OCI-LY3 (cell line): ENCODE data around the gene CYSRT1.

Experiments
- H2AFZ ChIP-seq: fragments of 200-600, 300-600 bp; shearing (Covaris generic); 2 replicates; pipeline ENCODE4 v1.6.0; 2014; ENCODE audit warnings: antibody characterized with exemption, low read depth, low read length
- H3K27ac ChIP-seq: fragments of 200-600, 300-600 bp; sonication (generic); 2 replicates; pipeline ENCODE4 v1.5.1; 2014; ENCODE audit warnings: mild to moderate bottlenecking, low read length, moderate library complexity, mixed read lengths
- H3K27me3 ChIP-seq: fragments of 200-600, 300-600 bp; sonication (generic); 2 replicates; pipeline ENCODE4 v1.6.1; 2014; ENCODE audit warnings: low read depth, low read length, mixed read lengths
- H3K36me3 ChIP-seq: fragments of 200-600, 300-600 bp; sonication (generic); replicated peaks from 2 replicates; pipeline ENCODE3; 2014; ENCODE audit warnings: low read depth, low read length, mixed read lengths
- H3K4me1 ChIP-seq: fragments of 300-600, 200-600 bp; sonication (generic); 2 replicates; pipeline ENCODE4 v1.6.1; 2014; ENCODE audit warnings: low read length, mixed read lengths
- H3K4me2 ChIP-seq: fragments of 200-600, 300-600 bp; sonication (generic); 2 replicates; pipeline ENCODE4 v1.6.1; 2014; ENCODE audit warnings: low read length, mixed read lengths
- H3K4me3 ChIP-seq: fragments of 300-600, 200-600 bp; sonication (generic); 2 replicates; pipeline ENCODE4 v1.5.1; 2014; ENCODE audit warnings: antibody characterized with exemption, mild to moderate bottlenecking, low read length, moderate library complexity
- H3K79me2 ChIP-seq: fragments of 300-600, 200-600 bp; shearing (Covaris generic); 2 replicates; pipeline ENCODE4 v1.6.1; 2014; ENCODE audit warnings: mild to moderate bottlenecking, low read length, mixed read lengths
- H3K9ac ChIP-seq: fragments of 300-600, 200-600 bp; shearing (Covaris generic); 2 replicates; pipeline ENCODE4 v1.6.0; 2014; ENCODE audit warnings: mild to moderate bottlenecking, low read length, moderate library complexity
- H3K9me3 ChIP-seq: fragments of 200-600, 300-600 bp; shearing (Covaris generic); 2 replicates; pipeline ENCODE4 v1.6.1; 2014; ENCODE audit warnings: low read length, mixed read lengths; ENCODE audit not compliant: insufficient read depth
- H4K20me1 ChIP-seq: fragments of 200-600, 300-600 bp; sonication (generic); 2 replicates; pipeline ENCODE4 v1.6.1; 2016; ENCODE audit warnings: low read length, mixed read lengths; ENCODE audit not compliant: insufficient read depth
- EZH2phosphoT487 ChIP-seq: fragments of 200-600 bp; shearing (Covaris generic); IDR thresholded peaks from 2 replicates; pipeline ENCODE4 v1.6.1; 2018; ENCODE audit warnings: antibody characterized with exemption, mixed run types, low read depth
- TF ChIP-seq, protein P1 (sequence below): fragments of 200-600, 300-600 bp; sonication (generic); IDR thresholded peaks from 2 replicates; pipeline ENCODE4 v1.5.1; 2014; ENCODE audit warnings: antibody characterized with exemption, low read length, low read depth

The CYSRT1 gene

DNA sequence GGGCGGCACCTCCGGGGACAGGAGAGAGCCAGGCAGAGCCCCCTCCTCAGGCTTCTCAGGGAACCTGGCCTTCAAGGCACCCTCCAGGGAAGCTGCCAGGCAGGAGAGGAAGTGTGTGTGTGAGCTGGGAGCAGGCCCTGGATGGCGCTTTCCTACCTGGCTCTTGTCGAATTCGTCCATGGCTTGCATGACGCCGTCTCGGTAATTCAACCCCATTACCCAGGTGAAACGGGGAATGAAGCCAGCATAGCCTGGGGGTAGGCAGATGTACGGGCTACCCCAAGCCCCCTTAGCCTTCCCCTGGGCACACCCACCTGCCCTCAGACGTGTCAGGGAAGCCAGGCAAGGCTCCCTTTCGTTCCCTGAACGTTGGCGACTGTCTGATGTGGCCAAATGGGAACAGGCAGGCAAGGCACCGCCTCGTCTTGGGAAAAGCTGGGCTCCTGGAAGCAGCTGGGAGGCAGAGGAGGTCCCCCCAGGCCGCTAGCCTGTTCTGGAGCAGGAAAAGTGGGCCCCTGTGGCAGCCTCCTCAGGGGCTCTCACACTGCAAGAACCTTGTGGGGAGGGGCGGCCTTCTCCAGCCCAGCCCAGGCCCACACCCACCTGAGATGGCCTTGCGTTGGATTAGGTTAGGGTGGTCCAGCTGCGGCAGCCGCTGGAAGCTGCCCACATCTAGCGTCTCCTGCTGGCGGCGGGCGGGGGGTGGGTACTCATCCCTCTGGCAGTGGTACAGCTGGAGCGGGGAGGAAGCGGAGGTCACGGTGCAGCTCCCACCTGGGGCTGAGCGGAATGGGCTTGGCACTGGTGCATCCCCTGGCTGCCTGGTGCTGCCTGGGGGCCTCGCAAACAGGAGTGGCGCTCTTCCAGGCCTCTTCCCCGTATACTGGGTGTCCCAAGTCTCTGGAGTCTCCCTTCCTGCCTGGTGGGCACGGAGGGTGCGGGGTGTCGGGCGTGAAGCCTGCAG lies 19.8 kb downstream of the CYSRT1 start:
- H3K4me3 ChIP-seq = no peak overlapping the region
- peaks cover 20% of the 10 kb centered on the region for H3K36me3 ChIP-seq
- H3K4me2 ChIP-seq = no peak overlapping the region
- peaks cover 7% of the 10 kb centered on the region for H3K4me1 ChIP-seq
- H3K27me3 ChIP-seq = no peaks in the 10 kb centered on the region
- H2AFZ ChIP-seq = no peak overlapping the region
- no peak overlapping the region for H3K27ac ChIP-seq
- no peaks in the 10 kb centered on the region for H3K9me3 ChIP-seq
- H3K79me2 ChIP-seq = peaks cover 25% of the 10 kb centered on the region
- no peak for TF ChIP-seq EZH2phosphoT487
- TF ChIP-seq, protein P1, sequence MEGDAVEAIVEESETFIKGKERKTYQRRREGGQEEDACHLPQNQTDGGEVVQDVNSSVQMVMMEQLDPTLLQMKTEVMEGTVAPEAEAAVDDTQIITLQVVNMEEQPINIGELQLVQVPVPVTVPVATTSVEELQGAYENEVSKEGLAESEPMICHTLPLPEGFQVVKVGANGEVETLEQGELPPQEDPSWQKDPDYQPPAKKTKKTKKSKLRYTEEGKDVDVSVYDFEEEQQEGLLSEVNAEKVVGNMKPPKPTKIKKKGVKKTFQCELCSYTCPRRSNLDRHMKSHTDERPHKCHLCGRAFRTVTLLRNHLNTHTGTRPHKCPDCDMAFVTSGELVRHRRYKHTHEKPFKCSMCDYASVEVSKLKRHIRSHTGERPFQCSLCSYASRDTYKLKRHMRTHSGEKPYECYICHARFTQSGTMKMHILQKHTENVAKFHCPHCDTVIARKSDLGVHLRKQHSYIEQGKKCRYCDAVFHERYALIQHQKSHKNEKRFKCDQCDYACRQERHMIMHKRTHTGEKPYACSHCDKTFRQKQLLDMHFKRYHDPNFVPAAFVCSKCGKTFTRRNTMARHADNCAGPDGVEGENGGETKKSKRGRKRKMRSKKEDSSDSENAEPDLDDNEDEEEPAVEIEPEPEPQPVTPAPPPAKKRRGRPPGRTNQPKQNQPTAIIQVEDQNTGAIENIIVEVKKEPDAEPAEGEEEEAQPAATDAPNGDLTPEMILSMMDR = no peak
- peaks cover 26% of the 10 kb centered on the region for H4K20me1 ChIP-seq
- no peak overlapping the region for H3K9ac ChIP-seq

DNA sequence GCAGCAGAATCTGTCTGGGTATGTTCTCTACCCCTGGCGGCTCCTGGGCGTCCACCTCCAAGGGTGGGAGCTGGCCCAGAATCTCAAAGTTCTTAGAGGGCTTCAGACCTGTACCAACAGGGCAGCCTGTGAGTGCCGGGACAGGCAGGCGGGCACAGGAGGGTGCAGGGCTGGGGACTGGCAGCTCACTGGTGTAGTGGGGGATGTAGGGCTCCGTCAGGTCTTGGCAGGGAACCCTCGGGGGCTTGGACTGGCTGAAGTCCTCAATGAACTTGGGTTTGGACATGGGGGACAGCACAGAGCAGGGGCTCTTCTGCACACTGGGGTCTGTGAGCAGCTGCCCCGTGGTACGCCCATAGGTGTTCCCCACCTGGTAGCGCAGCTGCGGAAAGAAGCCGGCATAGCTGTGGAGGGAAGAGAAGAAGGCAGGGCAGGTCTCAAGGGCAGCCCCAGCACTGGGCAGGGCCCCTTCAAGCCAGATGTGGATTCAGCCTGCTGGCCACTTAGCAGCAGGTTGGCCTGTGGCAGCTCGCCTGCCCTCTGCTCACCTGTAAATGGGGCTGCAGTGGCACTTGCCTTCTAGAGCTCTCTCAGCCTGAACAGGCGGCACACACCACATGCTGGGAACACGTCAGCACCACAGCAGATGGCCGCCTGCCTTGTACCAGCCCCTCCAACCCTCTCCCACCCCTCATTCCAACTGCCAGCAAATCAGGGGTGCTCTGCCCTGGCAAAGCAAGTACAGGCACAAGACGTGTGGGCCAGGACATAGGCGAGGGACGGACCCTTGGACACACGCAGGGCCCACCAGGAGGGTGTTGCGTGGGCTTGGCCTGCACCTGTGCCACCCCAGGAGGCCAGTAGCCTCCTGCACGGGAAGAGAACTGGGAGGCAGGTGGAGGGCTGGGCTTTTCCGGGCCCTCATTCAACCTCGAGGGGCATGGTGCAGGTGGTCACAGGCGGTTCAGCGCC lies 20.8 kb downstream of the CYSRT1 start:
- Histone ChIP-seq H3K36me3 (peaks cover 20% of the 10 kb centered on the region), H3K9ac (no peak overlapping the region)
- TF ChIP-seq EZH2phosphoT487 = no peak
- TF ChIP-seq, protein P1 = no peak

DNA sequence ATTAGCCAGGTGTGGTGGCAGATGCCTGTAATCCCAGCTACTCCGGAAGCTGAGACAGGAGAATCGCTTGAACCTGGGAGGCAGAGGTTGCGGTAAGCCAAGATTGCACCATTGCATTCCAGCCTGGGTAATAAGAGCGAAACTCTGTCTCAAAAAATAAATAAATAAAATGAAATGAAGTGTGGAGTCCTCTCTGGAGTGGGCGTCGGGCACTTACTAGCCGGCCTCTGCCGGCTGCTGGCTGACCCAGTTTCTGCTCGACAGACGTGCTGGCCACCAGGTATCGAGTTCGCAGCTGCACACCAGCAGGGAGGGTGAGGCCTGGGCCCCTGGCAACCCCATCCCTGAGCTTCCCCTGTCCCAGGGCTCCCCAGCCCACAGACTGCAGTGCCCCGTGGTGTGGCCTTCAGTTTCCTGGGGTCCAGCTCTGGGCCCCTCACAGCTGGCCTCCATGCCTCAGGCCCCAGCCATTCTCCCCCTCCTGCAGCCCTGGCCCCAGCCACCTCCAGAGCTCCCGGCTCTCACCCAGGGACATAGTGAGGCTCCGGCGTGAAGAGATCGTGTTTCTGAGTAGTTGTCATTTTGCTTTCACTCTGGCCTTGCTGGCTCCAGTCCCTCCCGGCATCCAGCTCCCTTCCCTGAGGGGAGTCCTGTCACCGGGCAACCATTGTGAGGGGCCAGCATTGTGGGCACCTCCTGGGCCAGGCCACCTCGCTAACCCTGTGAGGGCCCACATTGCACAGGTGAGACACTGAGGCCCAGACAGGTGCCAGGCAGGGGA lies 22.4 kb downstream of the CYSRT1 start:
- H3K27ac ChIP-seq = no peak overlapping the region
- H3K79me2 ChIP-seq = peaks cover 9% of the 10 kb centered on the region
- no peak overlapping the region for H3K4me3 ChIP-seq
- no peaks in the 10 kb centered on the region for H3K9me3 ChIP-seq
- H3K36me3 ChIP-seq = peaks cover 12% of the 10 kb centered on the region
- no peak overlapping the region for H3K9ac ChIP-seq
- H3K4me2 ChIP-seq = no peak overlapping the region
- H2AFZ ChIP-seq = no peak overlapping the region
- peaks cover 9% of the 10 kb centered on the region for H3K4me1 ChIP-seq
- H3K27me3 ChIP-seq = no peaks in the 10 kb centered on the region
- TF ChIP-seq, protein P1 = no peak
- no peak for TF ChIP-seq EZH2phosphoT487
- H4K20me1 ChIP-seq = peaks cover 18% of the 10 kb centered on the region

More for the DNA sequence above, 20.8 kb downstream of the CYSRT1 start:
- H3K27me3 ChIP-seq = no peaks in the 10 kb centered on the region
- H3K9me3 ChIP-seq = no peaks in the 10 kb centered on the region
- H3K4me1 ChIP-seq = peaks cover 7% of the 10 kb centered on the region
- H3K79me2 ChIP-seq = peaks cover 20% of the 10 kb centered on the region
- no peak overlapping the region for H2AFZ ChIP-seq
- peaks cover 26% of the 10 kb centered on the region for H4K20me1 ChIP-seq
- no peak overlapping the region for H3K4me2 ChIP-seq
- H3K27ac ChIP-seq = no peak overlapping the region
- H3K4me3 ChIP-seq = no peak overlapping the region
